GM12801 (cell line): Measurements from ENCODE around the gene PDYN.

Experiments used
- CTCF ChIP-seq: IDR thresholded peaks from one replicate; pipeline ENCODE4 v1.5.1; 2011; ENCODE audit warnings: control low read depth; ENCODE audit not compliant: insufficient read length; ENCODE audit errors: extremely low read depth

PDYN gene

GRCh38 chr20:2023151-2023550, 29.3 kb upstream of the PDYN start:
- TF ChIP-seq CTCF = no peak

- no peak for TF ChIP-seq CTCF
These were observed 28.3 kb upstream of the PDYN start for GRCh38 chr20:2022163-2022562.

- TF ChIP-seq CTCF = no peak
These were observed 16.7 kb upstream of the PDYN start for GRCh38 chr20:2010533-2010932.

GRCh38 chr20:2006452-2007361, 12.8 kb upstream of the PDYN start:
- no peak for TF ChIP-seq CTCF

GRCh38 chr20:2005831-2006426, 12.1 kb upstream of the PDYN start:
- no peak for TF ChIP-seq CTCF

- TF ChIP-seq CTCF = no peak
These were observed 11.5 kb upstream of the PDYN start for GRCh38 chr20:2005359-2005758.

- no peak for TF ChIP-seq CTCF
These were observed 10.3 kb upstream of the PDYN start for GRCh38 chr20:2004171-2004570.
